Activated CD4-positive, alpha-beta memory T cell treated with anti-CD3 and anti-CD28 coated beads, Interleukin-2, amount 10 ng/mL, durations not matched to agents 7 days and 5 days (primary cell): ENCODE measurements around the gene NHERF1. TPM values are rescaled to one million over a fixed set of nuclear protein-coding genes. Genes with fewer than 3 reads are reported as not detected.

Experiments
- CTCF ChIA-PET: fragments of 350-600 bp; sonication (Branson Sonifier 250); formaldehyde crosslinking; loops from one replicate; lab custom pipeline; 2021; ENCODE audit warnings: antibody characterized with exemption, inconsistent platforms; lab: Charles Lee
- POLR2A ChIA-PET: fragments of 350-600 bp; sonication (Branson Sonifier 250); formaldehyde crosslinking; loops from one replicate; lab custom pipeline; 2021; ENCODE audit warnings: antibody characterized with exemption; lab: Charles Lee
- DNase-seq: peaks from one replicate; pipeline ENCODE4 v3.0.0-alpha.2; 2020
- H3K27ac Mint-ChIP-seq: one replicate; pipeline ENCODE4 v1.8.0; 2021; ENCODE audit warnings: mild to moderate bottlenecking, mixed read lengths
- H3K27me3 Mint-ChIP-seq: one replicate; pipeline ENCODE4 v1.8.0; 2021; ENCODE audit warnings: mixed read lengths
- H3K36me3 Mint-ChIP-seq: one replicate; pipeline ENCODE4 v1.8.0; 2021; ENCODE audit warnings: low read depth, mixed read lengths
- H3K4me1 Mint-ChIP-seq: one replicate; pipeline ENCODE4 v1.8.0; 2021; ENCODE audit warnings: mixed read lengths
- H3K4me3 Mint-ChIP-seq: one replicate; pipeline ENCODE4 v1.8.0; 2021; ENCODE audit warnings: mild to moderate bottlenecking, mixed read lengths
- H3K9me3 Mint-ChIP-seq: one replicate; pipeline ENCODE4 v1.8.0; 2021; ENCODE audit warnings: mixed read lengths
- total RNA-seq, 2 experiments: library from RNA; stranded (reverse); gene quantifications; one replicate each; pipeline ENCODE4 v1.2.3, GENCODE V29; 2021

Gene NHERF1
- total RNA-seq, 2 experiments from 2014 or later = 320 to 328 TPM

DNA sequence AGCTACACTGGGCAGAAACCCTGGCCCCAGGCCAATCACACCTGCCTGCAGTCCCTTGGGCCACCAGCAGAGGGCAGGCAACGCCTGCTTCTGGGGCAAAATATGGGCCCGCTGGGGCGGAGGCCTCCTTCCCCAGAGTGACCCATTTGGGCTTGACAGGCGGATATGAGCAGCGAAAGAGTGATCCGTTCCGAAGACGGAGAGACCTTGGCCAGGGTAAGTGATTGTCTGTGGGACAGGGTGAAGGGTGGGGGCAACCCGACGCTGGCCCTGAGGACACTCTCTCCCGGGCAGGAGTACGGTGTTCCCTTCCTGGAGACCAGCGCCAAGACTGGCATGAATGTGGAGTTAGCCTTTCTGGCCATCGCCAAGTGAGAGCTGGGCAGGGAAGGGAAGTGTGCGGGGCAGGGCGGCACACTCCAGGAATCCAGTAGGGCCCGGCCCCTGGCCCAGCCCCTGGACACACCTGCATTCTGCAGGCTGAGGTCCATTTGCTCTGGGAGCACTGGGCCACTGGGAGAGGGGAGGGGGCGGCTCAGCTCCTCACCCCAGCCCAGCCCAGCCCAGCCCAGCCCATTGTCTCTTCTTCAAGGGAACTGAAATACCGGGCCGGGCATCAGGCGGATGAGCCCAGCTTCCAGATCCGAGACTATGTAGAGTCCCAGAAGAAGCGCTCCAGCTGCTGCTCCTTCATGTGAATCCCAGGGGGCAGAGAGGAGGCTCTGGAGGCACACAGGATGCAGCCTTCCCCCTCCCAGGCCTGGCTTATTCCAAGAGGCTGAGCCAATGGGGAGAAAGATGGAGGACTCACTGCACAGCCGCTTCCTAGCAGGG is 3.5 kb upstream of the NHERF1 start:
- POLR2A ChIA-PET = interaction anchor here (0.8 to 9.2 kb wide), 11 partner anchors 9 to 128 kb away, joined by 3 to 98 read pairs (median 6); partner anchors contain the start of genes FDXR and NAT9
- no peaks in the 10 kb centered on the region for H3K9me3 Mint-ChIP-seq
- peaks cover 33% of the 10 kb centered on the region for H3K36me3 Mint-ChIP-seq
- CTCF ChIA-PET = interaction anchor here (0.5 to 4.7 kb wide), 23 partner anchors 8 to 235 kb away, joined by 3 to 77 read pairs (median 6); partner anchors contain the start of genes FDXR, NAT9 and RAB37
- no peaks in the 10 kb centered on the region for H3K27me3 Mint-ChIP-seq
- H3K27ac Mint-ChIP-seq = peak overlapping the region; percentile 91
- H3K4me1 Mint-ChIP-seq = peaks cover 72% of the 10 kb centered on the region
- peak; percentile 89 for DNase-seq
- peak overlapping the region; percentile 8 for H3K4me3 Mint-ChIP-seq

DNA sequence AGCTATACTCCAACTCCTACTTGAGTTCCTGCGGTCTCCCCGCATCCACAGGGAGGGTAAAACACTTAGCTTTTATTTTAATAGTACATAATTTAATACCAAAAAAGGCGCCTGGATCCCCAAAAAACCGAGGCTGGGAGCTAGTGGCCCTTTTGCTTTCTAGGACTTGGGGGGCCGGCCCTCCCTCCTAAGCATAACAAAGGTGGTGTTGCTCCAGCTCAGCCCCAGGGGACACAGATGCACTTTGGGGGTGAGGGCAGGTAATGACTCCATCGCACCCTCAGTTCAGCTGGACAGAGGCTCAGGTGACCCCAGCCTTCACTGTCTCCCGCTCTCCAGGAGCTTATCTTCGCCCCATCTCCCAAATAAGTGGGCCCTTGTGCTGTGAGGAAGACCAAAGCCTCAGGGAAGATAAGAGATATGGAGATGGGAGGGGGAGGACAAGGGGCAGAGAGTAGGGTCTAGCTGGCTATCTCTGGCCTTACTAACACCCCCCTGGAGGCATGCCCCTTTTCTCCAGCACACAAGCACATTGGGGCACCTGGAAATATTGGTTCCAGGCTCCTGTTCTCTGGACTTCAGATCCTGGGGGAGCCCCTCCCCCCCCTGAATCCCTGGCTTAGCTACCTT is 2.8 kb upstream of the NHERF1 start:
- ChIA-PET POLR2A (interaction anchor here (0.7 to 9.2 kb wide), 14 partner anchors 8 to 127 kb away, joined by 3 to 98 read pairs (median 6); partner anchors contain the start of genes FDXR, NAT9 and RAB37), CTCF (interaction anchor here (0.9 to 4.7 kb wide), 19 partner anchors 8 to 215 kb away, joined by 3 to 77 read pairs (median 8); partner anchors contain the start of genes FDXR, NAT9 and RAB37)
- H3K27me3 Mint-ChIP-seq = no peaks in the 10 kb centered on the region
- DNase-seq = no peak
- peaks cover 65% of the 10 kb centered on the region for H3K4me1 Mint-ChIP-seq
- H3K9me3 Mint-ChIP-seq = no peaks in the 10 kb centered on the region
- no peak overlapping the region for H3K4me3 Mint-ChIP-seq
- no peak overlapping the region for H3K27ac Mint-ChIP-seq
- H3K36me3 Mint-ChIP-seq = peaks cover 40% of the 10 kb centered on the region

DNA sequence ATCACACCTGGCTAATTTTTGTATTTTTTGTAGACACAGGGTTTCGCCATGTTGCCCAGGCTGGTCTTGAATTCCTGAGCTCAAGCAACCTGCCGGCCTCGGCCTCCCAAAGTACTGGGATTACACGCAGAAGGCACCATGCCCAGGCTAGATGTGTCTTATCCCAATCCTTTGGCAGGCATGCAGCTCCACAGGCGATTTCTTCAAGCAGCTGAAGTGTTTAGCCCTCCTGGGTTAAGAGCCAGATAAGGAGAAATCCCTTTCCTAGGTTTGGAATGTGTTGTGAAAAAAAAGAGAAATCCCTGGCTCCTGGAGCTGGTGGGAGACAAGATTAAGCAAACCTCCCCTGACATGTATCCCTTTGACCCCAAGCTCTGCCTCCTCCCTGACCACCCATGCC is 2.1 kb upstream of the NHERF1 start:
- Mint-ChIP-seq H3K36me3 (peaks cover 47% of the 10 kb centered on the region), H3K27ac (peak overlapping the region; percentile 80), H3K9me3 (no peaks in the 10 kb centered on the region), H3K4me3 (peak overlapping the region; percentile 71), H3K4me1 (peaks cover 61% of the 10 kb centered on the region), H3K27me3 (no peaks in the 10 kb centered on the region)
- ChIA-PET CTCF (interaction anchor here (0.8 to 4.7 kb wide), 18 partner anchors 9 to 215 kb away, joined by 3 to 77 read pairs (median 10); partner anchors contain the start of genes FDXR, NAT9 and RAB37), POLR2A (interaction anchor here (0.7 to 9.2 kb wide), 10 partner anchors 8 to 211 kb away, joined by 3 to 98 read pairs (median 9); partner anchors contain the start of genes FDXR, NAT9 and RAB37)
- DNase-seq = no peak

- Mint-ChIP-seq H3K36me3 (peaks cover 50% of the 10 kb centered on the region), H3K27ac (peak overlapping the region; percentile 80), H3K4me3 (peak overlapping the region; percentile 71), H3K27me3 (no peaks in the 10 kb centered on the region), H3K4me1 (peaks cover 61% of the 10 kb centered on the region), H3K9me3 (no peaks in the 10 kb centered on the region)
- POLR2A ChIA-PET = interaction anchor here (1.5 to 9.2 kb wide), 6 partner anchors 9 to 211 kb away, joined by 3 to 98 read pairs (median 14); partner anchors contain the start of genes NAT9 and RAB37
- DNase-seq = no peak
- CTCF ChIA-PET = interaction anchor here (0.8 to 4.7 kb wide), 12 partner anchors 10 to 214 kb away, joined by 3 to 77 read pairs (median 23); partner anchors contain the start of genes NAT9 and RAB37
These were observed 1.5 kb upstream of the NHERF1 start for GRCh38 chr17:74746922-74747321.

DNA sequence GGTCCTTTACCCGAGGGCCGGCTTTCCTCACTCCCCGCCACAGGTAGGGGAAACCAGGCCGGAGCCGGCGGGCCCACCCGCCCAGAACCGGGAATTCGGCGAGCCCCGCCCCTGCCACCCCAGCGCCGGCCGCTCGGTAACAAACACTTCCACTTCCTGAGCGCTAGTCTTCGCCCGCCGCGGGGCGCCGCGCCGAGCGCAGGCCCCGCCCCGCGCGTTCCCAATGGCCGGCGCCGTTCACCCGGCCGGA is 224 bp upstream of the NHERF1 start:
- Mint-ChIP-seq H3K4me3 (peak overlapping the region; percentile 71), H3K4me1 (peaks cover 61% of the 10 kb centered on the region), H3K36me3 (peaks cover 55% of the 10 kb centered on the region), H3K27me3 (no peaks in the 10 kb centered on the region), H3K27ac (no peak overlapping the region), H3K9me3 (no peaks in the 10 kb centered on the region)
- DNase-seq = no peak
- POLR2A ChIA-PET = interaction anchor here (2.4 to 9.2 kb wide), 4 partner anchors 10 to 31 kb away, joined by 14 to 98 read pairs (median 42); partner anchors contain the start of genes NAT9 and RAB37
- CTCF ChIA-PET = interaction anchor here (1.2 to 4.7 kb wide), 6 partner anchors 9 to 31 kb away, joined by 3 to 77 read pairs (median 30); partner anchors contain the start of genes NAT9 and RAB37

GRCh38 chr17:74749279-74750038 is 1.0 kb downstream of the NHERF1 start:
- no peaks in the 10 kb centered on the region for H3K9me3 Mint-ChIP-seq
- CTCF ChIA-PET = interaction anchor here (0.6 to 12.5 kb wide), 8 partner anchors 10 to 113 kb away, joined by 3 to 93 read pairs (median 15); partner anchors contain the start of gene RAB37

GRCh38 chr17:74750039-74750326 is 1.6 kb downstream of the NHERF1 start:
- Mint-ChIP-seq H3K4me3 (peak overlapping the region; percentile 94), H3K36me3 (peaks cover 54% of the 10 kb centered on the region), H3K27me3 (no peaks in the 10 kb centered on the region), H3K27ac (peak overlapping the region; percentile 85), H3K9me3 (no peaks in the 10 kb centered on the region), H3K4me1 (peaks cover 61% of the 10 kb centered on the region)
- CTCF ChIA-PET = interaction anchor here (1.5 to 12.5 kb wide), 8 partner anchors 8 to 112 kb away, joined by 5 to 93 read pairs (median 16); partner anchors contain the start of gene RAB37
- DNase-seq = no peak
- POLR2A ChIA-PET = interaction anchor here (1.1 to 9.2 kb wide), 14 partner anchors 8 to 521 kb away, joined by 3 to 98 read pairs (median 14); partner anchors contain the start of genes FDXR, MIF4GD, NAT9 and RAB37

More at GRCh38 chr17:74749279-74750038, 1.0 kb downstream of the NHERF1 start:
- Mint-ChIP-seq H3K27ac (peak overlapping the region; percentile 85), H3K36me3 (peaks cover 51% of the 10 kb centered on the region), H3K4me3 (peak overlapping the region; percentile 94), H3K4me1 (peaks cover 61% of the 10 kb centered on the region), H3K27me3 (no peaks in the 10 kb centered on the region)
- POLR2A ChIA-PET = interaction anchor here (1.1 to 9.2 kb wide), 13 partner anchors 8 to 522 kb away, joined by 3 to 98 read pairs (median 15); partner anchors contain the start of genes FDXR, MIF4GD, NAT9 and RAB37
- DNase-seq = peak; percentile 71

- ChIA-PET POLR2A (interaction anchor here (1.1 to 9.2 kb wide), 12 partner anchors 9 to 521 kb away, joined by 5 to 98 read pairs (median 15); partner anchors contain the start of genes FDXR, MIF4GD, NAT9 and RAB37), CTCF (interaction anchor here (1.4 to 12.5 kb wide), 9 partner anchors 8 to 93 kb away, joined by 7 to 93 read pairs (median 12); partner anchors contain the start of gene RAB37)
- Mint-ChIP-seq H3K4me3 (peak overlapping the region; percentile 94), H3K27me3 (no peaks in the 10 kb centered on the region), H3K4me1 (peaks cover 66% of the 10 kb centered on the region), H3K27ac (peak overlapping the region; percentile 90), H3K9me3 (no peaks in the 10 kb centered on the region), H3K36me3 (peaks cover 59% of the 10 kb centered on the region)
- DNase-seq = no peak
These were observed 2.1 kb downstream of the NHERF1 start for GRCh38 chr17:74750327-74751069.

GRCh38 chr17:74752415-74752814 is 4.0 kb downstream of the NHERF1 start:
- H3K36me3 Mint-ChIP-seq = peaks cover 71% of the 10 kb centered on the region
- POLR2A ChIA-PET = interaction anchor here (1.4 to 9.2 kb wide), 6 partner anchors 8 to 121 kb away, joined by 3 to 98 read pairs (median 10); partner anchors contain the start of genes FDXR, NAT9 and RAB37
- no peak for DNase-seq
- H3K4me3 Mint-ChIP-seq = peak overlapping the region; percentile 94
- H3K27ac Mint-ChIP-seq = peak overlapping the region; percentile 90
- CTCF ChIA-PET = interaction anchor here (1.3 to 12.5 kb wide), 4 partner anchors 15 to 95 kb away, joined by 4 to 93 read pairs (median 16); partner anchors contain the start of gene RAB37
- peaks cover 64% of the 10 kb centered on the region for H3K4me1 Mint-ChIP-seq
- H3K27me3 Mint-ChIP-seq = no peaks in the 10 kb centered on the region
- no peaks in the 10 kb centered on the region for H3K9me3 Mint-ChIP-seq

DNA sequence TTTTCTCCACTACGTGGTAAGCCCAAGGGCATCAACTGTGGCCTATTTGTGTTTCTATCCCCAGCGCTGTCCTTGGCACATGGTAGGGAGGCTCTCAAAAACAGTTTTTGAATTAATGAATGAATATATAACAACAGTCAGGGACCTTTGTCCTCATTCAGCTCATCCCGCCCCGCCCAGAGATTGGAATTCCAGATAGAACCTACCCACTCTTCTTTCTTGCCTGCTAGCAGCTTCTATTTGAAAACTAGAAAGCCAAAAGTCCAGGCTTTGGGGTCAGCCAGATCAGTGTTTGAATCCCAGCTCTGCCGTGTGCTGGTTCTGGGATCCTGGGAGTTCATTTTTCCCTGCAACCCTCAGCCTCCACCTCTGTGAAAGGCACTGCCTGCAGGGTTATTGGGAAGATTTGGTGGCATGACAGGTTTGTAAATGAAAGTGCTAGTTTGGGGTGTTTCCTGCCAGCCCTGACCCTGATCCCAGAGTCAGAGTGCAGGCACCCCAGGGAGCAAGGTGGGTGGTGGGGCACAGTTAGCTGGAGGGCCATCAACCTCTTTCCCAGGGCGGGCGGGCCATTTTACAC is 4.5 kb downstream of the NHERF1 start:
- peaks cover 64% of the 10 kb centered on the region for H3K4me1 Mint-ChIP-seq
- H3K9me3 Mint-ChIP-seq = no peaks in the 10 kb centered on the region
- ChIA-PET CTCF (interaction anchor here (0.6 to 12.5 kb wide), 6 partner anchors 7 to 707 kb away, joined by 3 to 93 read pairs (median 6); partner anchors contain the start of gene RAB37), POLR2A (interaction anchor here (1.4 to 9.2 kb wide), 6 partner anchors 7 to 120 kb away, joined by 3 to 98 read pairs (median 6); partner anchors contain the start of genes FDXR and NAT9)
- H3K27me3 Mint-ChIP-seq = no peaks in the 10 kb centered on the region
- peak overlapping the region; percentile 90 for H3K27ac Mint-ChIP-seq
- no peak for DNase-seq
- peaks cover 73% of the 10 kb centered on the region for H3K36me3 Mint-ChIP-seq
- H3K4me3 Mint-ChIP-seq = peak overlapping the region; percentile 94
